NCI-H446 treated with DMSO at 0.1 percent for 48 hours (cell line): ENCODE data around the gene TWNK.

ENCODE experiments used
- DNase-seq: peaks from one replicate; lab custom pipeline; 2025; lab: John Stamatoyannopoulos, UW

TWNK gene

GRCh38 chr10:100986952-100987684 is at the start of gene TWNK, which contains the start of gene MRPL43:
TSS of gene TWNK (plus strand) at chr10:100987543. CDS start at chr10:100988211, 668 bp downstream.
TSS of gene MRPL43 (minus strand) at chr10:100987497. CDS start at chr10:100987443, 54 bp downstream.
- DNase-seq: peak; percentile 21

GRCh38 chr10:100939763-100940344 is 47.5 kb upstream of the TWNK start:
- no peak for DNase-seq

GRCh38 chr10:100942229-100942628 is 45.1 kb upstream of the TWNK start:
- no peak for DNase-seq

- no peak for DNase-seq
Observed at GRCh38 chr10:100943508-100943907, 43.8 kb upstream of the TWNK start.

- DNase-seq: no peak
Observed at GRCh38 chr10:100945754-100946153, 41.6 kb upstream of the TWNK start.

- no peak for DNase-seq
Observed at GRCh38 chr10:100948916-100949315, 38.4 kb upstream of the TWNK start.

GRCh38 chr10:100960251-100960650 is 27.1 kb upstream of the TWNK start:
- no peak for DNase-seq

GRCh38 chr10:100962351-100963080 is 24.8 kb upstream of the TWNK start:
- DNase-seq: no peak

- no peak for DNase-seq
Observed at GRCh38 chr10:100963826-100964225, 23.5 kb upstream of the TWNK start.

- DNase-seq: no peak
Observed at GRCh38 chr10:100965820-100966219, 21.5 kb upstream of the TWNK start.

GRCh38 chr10:100966887-100967286 is 20.5 kb upstream of the TWNK start:
- no peak for DNase-seq

GRCh38 chr10:100967332-100967731 is 20.0 kb upstream of the TWNK start:
- no peak for DNase-seq

- DNase-seq: no peak
Observed at GRCh38 chr10:100968062-100968736, 19.1 kb upstream of the TWNK start.

- DNase-seq: no peak
Observed at GRCh38 chr10:100968863-100969186, 18.5 kb upstream of the TWNK start.

GRCh38 chr10:100969187-100970075 is 17.9 kb upstream of the TWNK start, which contains the start of gene SEMA4G:
TSS of gene SEMA4G (plus strand) at chr10:100969504. CDS start at chr10:100972913, 3,409 bp downstream.
- no peak for DNase-seq

GRCh38 chr10:100970076-100970913 is 17.0 kb upstream of the TWNK start:
- no peak for DNase-seq

GRCh38 chr10:100970914-100971811 is 16.2 kb upstream of the TWNK start:
- DNase-seq: no peak

GRCh38 chr10:100972115-100972903 is 15.0 kb upstream of the TWNK start:
- no peak for DNase-seq
